Keratinocyte (primary cell): ENCODE data around the gene ADAP2. TPM values are rescaled to one million over a fixed set of nuclear protein-coding genes. Genes with fewer than 3 reads are reported as not detected.
A peak's percentile ranks its signal among the peaks of the same experiment; 100 is the strongest.

Source experiments
- DNase-seq: peaks from one replicate; pipeline ENCODE4 v3.0.0-alpha.2; 2011; ENCODE audit warnings: low read depth, missing footprints, low spot score
- FAIRE-seq: peaks from 2 replicates; lab custom pipeline; 2011; peaks lifted over from hg19 to GRCh38; lab: Jason Lieb, UNC
- H2AFZ ChIP-seq: 2 replicates; pipeline ENCODE4 v1.6.0; 2012; ENCODE audit warnings: low read length, control low read depth, inconsistent platforms; ENCODE audit not compliant: control insufficient read depth
- H3K27ac ChIP-seq: 2 replicates; pipeline ENCODE4 v1.5.1; 2011; ENCODE audit warnings: low read length; ENCODE audit not compliant: control insufficient read depth, insufficient read depth
- H3K27me3 ChIP-seq: 3 replicates; pipeline ENCODE4 v1.6.0; 2011; ENCODE audit warnings: low read length; ENCODE audit not compliant: control insufficient read depth, insufficient read depth; ENCODE audit errors: extremely low read depth
- H3K36me3 ChIP-seq, 2 experiments: 2 replicates in 1 of 2; 3 replicates in 1 of 2; pipeline ENCODE4 v1.5.1; 2011; ENCODE audit warnings: low read length in 2 of 2, mild to moderate bottlenecking in 1 of 2; ENCODE audit not compliant: control insufficient read depth in 2 of 2, insufficient read depth in 2 of 2; ENCODE audit errors: extremely low read depth in 1 of 2
- H3K4me1 ChIP-seq: 3 replicates; pipeline ENCODE4 v1.5.1; 2011; ENCODE audit warnings: low read length; ENCODE audit not compliant: control insufficient read depth, insufficient read depth; ENCODE audit errors: extremely low read depth
- H3K4me2 ChIP-seq: 3 replicates; pipeline ENCODE4 v1.6.0; 2011; ENCODE audit warnings: low read depth, low read length; ENCODE audit not compliant: control insufficient read depth, insufficient read depth; ENCODE audit errors: extremely low read depth
- H3K4me3 ChIP-seq, 3 experiments: fragments of 200-600 bp in 1 of 3; sonication (generic) in 1 of 3; 2 replicates in 2 of 3; 3 replicates in 1 of 3; pipeline ENCODE4 v1.5.1; 2011 to 2016; ENCODE audit warnings: low read length in 3 of 3, mild to moderate bottlenecking in 3 of 3, control low read depth in 2 of 3, inconsistent platforms in 1 of 3, low read depth in 1 of 3, mixed read lengths in 1 of 3, mixed run types in 1 of 3, moderate library complexity in 1 of 3; ENCODE audit not compliant: control insufficient read depth in 2 of 3, insufficient read depth in 2 of 3; ENCODE audit errors: extremely low read depth in 1 of 3
- H3K79me2 ChIP-seq: 2 replicates; pipeline ENCODE4 v1.6.0; 2012; ENCODE audit warnings: low read length; ENCODE audit not compliant: control insufficient read depth, insufficient read depth
- H3K9ac ChIP-seq: 3 replicates; pipeline ENCODE4 v1.6.0; 2011; ENCODE audit warnings: low read length; ENCODE audit not compliant: control insufficient read depth, insufficient read depth; ENCODE audit errors: extremely low read depth
- H3K9me1 ChIP-seq: 3 replicates; pipeline ENCODE4 v1.6.0; 2011; ENCODE audit warnings: low read length; ENCODE audit not compliant: control insufficient read depth, insufficient read depth; ENCODE audit errors: extremely low read depth
- H3K9me3 ChIP-seq: 2 replicates; pipeline ENCODE4 v1.5.1; 2012; ENCODE audit warnings: low read depth, low read length; ENCODE audit not compliant: control insufficient read depth
- H4K20me1 ChIP-seq: 3 replicates; pipeline ENCODE4 v1.6.0; 2011; ENCODE audit warnings: low read length; ENCODE audit not compliant: control insufficient read depth, insufficient read depth; ENCODE audit errors: extremely low read depth
- CTCF ChIP-seq, 3 experiments: IDR thresholded peaks in 1 of 3; conservative IDR thresholded peaks in 1 of 3; optimal IDR thresholded peaks in 1 of 3; 2 replicates in 2 of 3; 3 replicates in 1 of 3; pipeline versions ENCODE3 to v1.5.1; 2011; ENCODE audit warnings: low read length in 3 of 3, mild to moderate bottlenecking in 3 of 3, moderate library complexity in 2 of 3, control low read depth in 1 of 3, inconsistent platforms in 1 of 3; ENCODE audit not compliant: insufficient read depth in 2 of 3; ENCODE audit errors: extremely low read depth in 1 of 3
- EZH2 ChIP-seq: IDR thresholded peaks from one replicate; pipeline ENCODE4 v1.6.1; 2012; ENCODE audit warnings: inconsistent platforms, mild to moderate bottlenecking, low read length, moderate library complexity
- dilution Hi-C: fragments of 300-500 bp; cut with MboI; formaldehyde crosslinking; loops from one replicate; pipeline ENCODE4 v1.7.0; 2020; ENCODE audit warnings: low sequenced_read_pairs; ENCODE audit not compliant: extremely low pct_ligation_motif_present
- polyA plus RNA-seq, 5 experiments: library from polyadenylated mRNA; depleted of rRNA in 3 of 5; stranded (reverse) in 3 of 5; stranded (forward) in 1 of 5; unstranded in 1 of 5; fragments of >200 nt; gene quantifications; 1 replicate in 1 of 5; 2 replicates in 3 of 5; 3 replicates in 1 of 5; pipeline versions ENCODE4 v1.2.1 to v1.2.3, GENCODE V29; 2011 to 2012; ENCODE audit warnings: missing spikeins in 2 of 5, low read depth in 1 of 5, low replicate concordance in 1 of 5

The ADAP2 gene
- polyA plus RNA-seq, 1 donor (not counting 4 experiments of a cell fraction or from before 2014, with no cell fraction given): 1.4 TPM

- dilution Hi-C loops: no loop called here
- H2AFZ ChIP-seq: no peak overlapping the region
These were observed 688 bp downstream of the ADAP2 start for GRCh38 chr17:30922235-30923030.

GRCh38 chr17:30924341-30924740 lies 2.6 kb downstream of the ADAP2 start:
- Histone ChIP-seq H3K4me1 (peaks cover 4% of the 10 kb centered on the region), H3K27ac (no peak overlapping the region), H3K9me1 (no peaks in the 10 kb centered on the region), H3K9me3 (no peaks in the 10 kb centered on the region), H4K20me1 (no peaks in the 10 kb centered on the region), H3K36me3 (no peaks in the 10 kb centered on the region), H3K79me2 (no peaks in the 10 kb centered on the region), H3K4me3 (no peak overlapping the region), H3K9ac (no peak overlapping the region), H2AFZ (no peak overlapping the region), H3K4me2 (no peak overlapping the region), H3K27me3 (peaks cover 34% of the 10 kb centered on the region)
- TF ChIP-seq CTCF (optimal IDR thresholded peaks at IDR 0.05 in 1 of 3, IDR thresholded peaks at IDR 0.05 in 1 of 3, conservative IDR thresholded peaks at IDR 0.05 in 1 of 3; ENCODE audit: extremely low read depth in 1 of 3, insufficient read depth in 2 of 3, low read length in 3 of 3) (no peak), EZH2 (no peak)
- dilution Hi-C loops: no loop called here
- FAIRE-seq (no peak), DNase-seq (no peak)

More at GRCh38 chr17:30922235-30923030, 688 bp downstream of the ADAP2 start:
- Histone ChIP-seq H3K4me2 (peak overlapping the region; percentile 78), H3K9me1 (no peaks in the 10 kb centered on the region), H3K27me3 (peaks cover 38% of the 10 kb centered on the region), H3K36me3 (no peaks in the 10 kb centered on the region), H3K4me3 (peak overlapping the region in 2 of 3 experiments; percentile 19 to 32), H3K4me1 (peaks cover 4% of the 10 kb centered on the region), H3K9ac (no peak overlapping the region), H3K79me2 (no peaks in the 10 kb centered on the region), H4K20me1 (no peaks in the 10 kb centered on the region), H3K27ac (no peak overlapping the region), H3K9me3 (no peaks in the 10 kb centered on the region)
- TF ChIP-seq EZH2 (peak; percentile 73), CTCF (optimal IDR thresholded peaks at IDR 0.05 in 1 of 3, IDR thresholded peaks at IDR 0.05 in 1 of 3, conservative IDR thresholded peaks at IDR 0.05 in 1 of 3; ENCODE audit: extremely low read depth in 1 of 3, insufficient read depth in 2 of 3, low read length in 3 of 3) (no peak)
- no peak for FAIRE-seq
- no peak for DNase-seq
